HCT116 (cell line): ENCODE measurements around the gene KIAA1671.

Experiments used
- ATF3 ChIP-seq: IDR thresholded peaks from 2 replicates; pipeline ENCODE4 v1.6.1; 2012
- CTCF ChIP-seq, 3 experiments: fragments of 200-600 bp in 1 of 3; sonication (generic) in 1 of 3; IDR thresholded peaks in 2 of 3; conservative IDR thresholded peaks in 1 of 3; 2 replicates each; pipeline ENCODE4 v1.5.1; 2012 to 2017; ENCODE audit warnings: low read depth in 2 of 3, low read length in 2 of 3, antibody characterized with exemption in 1 of 3, borderline replicate concordance in 1 of 3, control low read depth in 1 of 3, mild to moderate bottlenecking in 1 of 3, mixed read lengths in 1 of 3, mixed run types in 1 of 3, moderate library complexity in 1 of 3; ENCODE audit not compliant: insufficient read depth in 1 of 3
- SIN3A ChIP-seq: IDR thresholded peaks from 2 replicates; pipeline ENCODE4 v1.6.1; 2012; ENCODE audit warnings: low read depth

GRCh38 chr22:25077964-25078363, 125.4 kb downstream of the KIAA1671 start:
- no peak for TF ChIP-seq CTCF (IDR thresholded peaks at IDR 0.05 in 2 of 3, conservative IDR thresholded peaks at IDR 0.05 in 1 of 3; ENCODE audit: borderline replicate concordance in 1 of 3, insufficient read depth in 1 of 3, low read depth in 2 of 3, low read length in 2 of 3)
- no peak for TF ChIP-seq SIN3A
- TF ChIP-seq ATF3, result no peak
